Activated CD4-positive, alpha-beta memory T cell treated with anti-CD3 and anti-CD28 coated beads for 36 hours (primary cell): ENCODE measurements around the gene KLRC2. TPM values are rescaled to one million over a fixed set of nuclear protein-coding genes. Genes with fewer than 3 reads are reported as not detected.
"Not testable (repeated sequence)": the region's sequence is repeated elsewhere in the genome, so short reads cannot be mapped to it uniquely, and the experiment has no call there.

ENCODE experiments used
- CTCF ChIA-PET: fragments of 350-600 bp; sonication (Branson Sonifier 250); formaldehyde crosslinking; loops from one replicate; lab custom pipeline; 2021; ENCODE audit warnings: antibody characterized with exemption, inconsistent platforms; lab: Charles Lee
- POLR2A ChIA-PET: fragments of 350-600 bp; sonication (Branson Sonifier 250); formaldehyde crosslinking; loops from one replicate; lab custom pipeline; 2021; ENCODE audit warnings: antibody characterized with exemption; lab: Charles Lee
- DNase-seq: peaks from one replicate; pipeline ENCODE4 v3.0.0-alpha.2; 2020
- H3K27ac Mint-ChIP-seq: one replicate; pipeline ENCODE4 v1.8.0; 2021; ENCODE audit warnings: mixed read lengths
- H3K27me3 Mint-ChIP-seq: one replicate; pipeline ENCODE4 v1.8.0; 2021; ENCODE audit warnings: mixed read lengths
- H3K36me3 Mint-ChIP-seq: one replicate; pipeline ENCODE4 v1.8.0; 2021; ENCODE audit warnings: mixed read lengths
- H3K4me1 Mint-ChIP-seq: one replicate; pipeline ENCODE4 v1.8.0; 2021; ENCODE audit warnings: low read depth, mixed read lengths
- H3K4me3 Mint-ChIP-seq: one replicate; pipeline ENCODE4 v1.8.0; 2021; ENCODE audit warnings: mild to moderate bottlenecking, mixed read lengths
- H3K9me3 Mint-ChIP-seq: one replicate; pipeline ENCODE4 v1.8.0; 2021; ENCODE audit warnings: mixed read lengths
- intact Hi-C: fragments of 100-400 bp; cut with micrococcal nuclease; formaldehyde crosslinking; loops from one replicate; pipeline ENCODE4 v1.15.1; 2023
- total RNA-seq, 2 experiments: library from RNA; stranded (reverse); gene quantifications; one replicate each; pipeline ENCODE4 v1.2.3, GENCODE V29; 2021

Gene KLRC2
- total RNA-seq = not detected

GRCh38 chr12:10435816-10436215, at the start of gene KLRC2:
Gene KLRC2, minus strand, starts transcription at chr12:10436010. Its CDS starts 24 bp downstream, at chr12:10435986.
- intact Hi-C loops, H3K27me3 Mint-ChIP-seq, H3K36me3 Mint-ChIP-seq, H3K4me1 Mint-ChIP-seq, CTCF ChIA-PET, POLR2A ChIA-PET, H3K27ac Mint-ChIP-seq, DNase-seq, H3K9me3 Mint-ChIP-seq, H3K4me3 Mint-ChIP-seq: not testable (repeated sequence)

DNA sequence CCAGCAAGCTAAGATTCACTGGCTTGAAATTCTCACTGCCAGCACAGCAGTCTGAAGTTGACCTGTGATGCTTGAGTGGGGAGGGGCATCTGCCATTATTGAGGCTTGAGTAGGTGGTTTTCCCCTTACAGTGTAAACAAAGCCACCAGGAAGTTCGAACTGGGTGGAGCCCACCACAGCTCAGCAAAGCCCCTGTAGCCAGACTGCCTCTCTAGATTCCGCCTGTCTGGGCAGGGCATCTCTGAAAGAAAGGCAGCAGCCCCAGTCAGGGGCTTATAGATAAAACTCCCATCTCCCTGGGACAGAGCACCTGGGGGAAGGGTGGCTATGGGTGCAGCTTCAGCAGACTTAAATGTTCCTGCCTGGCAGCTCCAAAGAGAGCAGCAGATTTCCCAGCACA, 46.1 kb upstream of the KLRC2 start:
- intact Hi-C loops, H3K9me3 Mint-ChIP-seq, DNase-seq, CTCF ChIA-PET, H3K27ac Mint-ChIP-seq, H3K4me1 Mint-ChIP-seq, H3K36me3 Mint-ChIP-seq, H3K4me3 Mint-ChIP-seq: not testable (repeated sequence)
- peaks cover 24% of the 10 kb centered on the region for H3K27me3 Mint-ChIP-seq
- POLR2A ChIA-PET = interaction anchor here (1.1 kb wide), 1 partner anchor 33 kb away, joined by 3 read pairs; no protein-coding TSS in a partner anchor

DNA sequence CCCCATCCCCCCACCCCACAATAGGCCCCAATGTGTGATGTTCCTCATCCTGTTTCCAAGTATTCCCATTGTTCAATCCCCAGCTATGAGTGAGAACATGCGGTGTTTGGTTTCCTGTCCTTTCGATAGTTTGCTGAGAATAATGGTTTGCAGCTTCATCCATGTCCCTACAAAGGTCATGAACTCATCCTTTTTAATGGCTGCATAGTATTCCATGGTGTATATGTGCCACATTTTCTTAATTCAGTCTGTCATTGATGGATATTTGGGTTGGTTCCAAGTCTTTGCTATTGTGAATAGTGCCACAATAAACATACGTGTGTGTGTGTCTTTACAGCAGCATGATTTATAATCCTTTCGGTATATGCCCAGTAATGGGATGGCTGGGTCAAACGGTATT, 37.0 kb upstream of the KLRC2 start:
- H3K4me1 Mint-ChIP-seq, CTCF ChIA-PET, POLR2A ChIA-PET, intact Hi-C loops, DNase-seq, H3K36me3 Mint-ChIP-seq, H3K4me3 Mint-ChIP-seq, H3K27ac Mint-ChIP-seq: not testable (repeated sequence)
- Mint-ChIP-seq H3K9me3 (peaks cover 14% of the 10 kb centered on the region), H3K27me3 (peaks cover 12% of the 10 kb centered on the region)

GRCh38 chr12:10469701-10470100, 33.9 kb upstream of the KLRC2 start:
- no peak overlapping the region for H3K4me3 Mint-ChIP-seq

GRCh38 chr12:10466311-10466710, 30.5 kb upstream of the KLRC2 start:
- Mint-ChIP-seq H3K4me1 (no peaks in the 10 kb centered on the region), H3K4me3 (no peak overlapping the region), H3K36me3 (no peaks in the 10 kb centered on the region), H3K9me3 (no peaks in the 10 kb centered on the region), H3K27me3 (peaks cover 46% of the 10 kb centered on the region), H3K27ac (no peak overlapping the region)
- ChIA-PET POLR2A (no interaction called here), CTCF (no interaction called here)
- intact Hi-C loops = no loop called here
- no peak for DNase-seq

More at GRCh38 chr12:10469701-10470100, 33.9 kb upstream of the KLRC2 start:
- Mint-ChIP-seq H3K9me3 (peaks cover 11% of the 10 kb centered on the region), H3K36me3 (no peaks in the 10 kb centered on the region), H3K4me1 (no peaks in the 10 kb centered on the region), H3K27me3 (peaks cover 29% of the 10 kb centered on the region), H3K27ac (no peak overlapping the region)
- intact Hi-C loops = no loop called here
- ChIA-PET POLR2A (no interaction called here), CTCF (no interaction called here)
- DNase-seq = no peak

DNA sequence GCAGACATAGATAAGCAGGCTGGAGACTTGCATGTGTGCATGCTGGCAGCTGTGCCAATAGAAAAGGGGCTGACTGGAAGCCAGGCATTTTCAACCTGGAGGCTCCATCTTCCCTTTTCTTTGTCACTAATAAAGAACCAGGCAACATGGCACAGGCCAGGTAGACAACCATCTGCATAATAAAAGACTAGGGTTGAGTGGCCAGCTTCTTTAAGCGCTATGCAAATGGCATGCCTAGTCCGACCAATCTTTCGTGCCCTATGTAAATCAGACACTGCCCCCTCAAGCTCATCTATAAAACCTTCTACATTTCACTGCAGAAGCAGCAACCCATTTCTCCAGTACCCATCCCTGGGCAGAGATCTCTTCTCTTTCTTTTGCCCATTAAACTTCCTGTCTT, 21.9 kb upstream of the KLRC2 start:
- peaks cover 4% of the 10 kb centered on the region for H3K36me3 Mint-ChIP-seq
- H3K4me3 Mint-ChIP-seq = no peak overlapping the region
- POLR2A ChIA-PET = no interaction called here
- no peak overlapping the region for H3K27ac Mint-ChIP-seq
- DNase-seq = no peak
- peaks cover 6% of the 10 kb centered on the region for H3K27me3 Mint-ChIP-seq
- CTCF ChIA-PET = no interaction called here
- intact Hi-C loops = no loop called here
- H3K9me3 Mint-ChIP-seq = peaks cover 26% of the 10 kb centered on the region
- no peaks in the 10 kb centered on the region for H3K4me1 Mint-ChIP-seq

DNA sequence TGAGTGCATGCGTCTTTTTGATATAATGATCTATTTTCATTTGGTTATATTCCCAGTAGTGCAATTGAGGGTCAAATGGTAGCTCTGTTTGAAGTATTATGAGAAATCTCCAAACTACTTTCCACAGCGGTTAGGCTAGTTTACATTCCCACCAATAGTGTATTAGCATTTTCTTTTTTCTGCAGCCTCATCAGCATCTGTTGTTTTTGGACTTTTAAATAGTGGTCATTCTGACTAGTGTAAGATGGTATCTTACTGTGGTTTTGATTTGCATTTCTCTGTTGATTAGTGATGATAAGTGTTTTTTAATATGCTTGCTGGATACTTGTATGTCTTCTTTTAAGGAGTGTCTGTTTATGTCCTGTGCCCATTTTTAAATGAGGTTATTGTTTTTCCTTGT, 21.0 kb upstream of the KLRC2 start:
- ChIA-PET POLR2A (no interaction called here), CTCF (no interaction called here)
- H3K27ac Mint-ChIP-seq = no peak overlapping the region
- no peak for DNase-seq
- H3K36me3 Mint-ChIP-seq = peaks cover 4% of the 10 kb centered on the region
- peaks cover 2% of the 10 kb centered on the region for H3K27me3 Mint-ChIP-seq
- intact Hi-C loops = no loop called here
- H3K9me3 Mint-ChIP-seq = peaks cover 26% of the 10 kb centered on the region
- no peak overlapping the region for H3K4me3 Mint-ChIP-seq
- no peaks in the 10 kb centered on the region for H3K4me1 Mint-ChIP-seq

- Mint-ChIP-seq H3K27ac (no peak overlapping the region), H3K9me3 (peaks cover 26% of the 10 kb centered on the region), H3K4me3 (no peak overlapping the region), H3K36me3 (peaks cover 4% of the 10 kb centered on the region), H3K4me1 (no peaks in the 10 kb centered on the region), H3K27me3 (peaks cover 2% of the 10 kb centered on the region)
- POLR2A ChIA-PET = no interaction called here
- intact Hi-C loops = no loop called here
- CTCF ChIA-PET = interaction anchor here (0.7 kb wide), 1 partner anchor 163 kb away, joined by 3 read pairs; no protein-coding TSS in a partner anchor
- DNase-seq = no peak
These were observed 20.0 kb upstream of the KLRC2 start for GRCh38 chr12:10455766-10456165.

DNA sequence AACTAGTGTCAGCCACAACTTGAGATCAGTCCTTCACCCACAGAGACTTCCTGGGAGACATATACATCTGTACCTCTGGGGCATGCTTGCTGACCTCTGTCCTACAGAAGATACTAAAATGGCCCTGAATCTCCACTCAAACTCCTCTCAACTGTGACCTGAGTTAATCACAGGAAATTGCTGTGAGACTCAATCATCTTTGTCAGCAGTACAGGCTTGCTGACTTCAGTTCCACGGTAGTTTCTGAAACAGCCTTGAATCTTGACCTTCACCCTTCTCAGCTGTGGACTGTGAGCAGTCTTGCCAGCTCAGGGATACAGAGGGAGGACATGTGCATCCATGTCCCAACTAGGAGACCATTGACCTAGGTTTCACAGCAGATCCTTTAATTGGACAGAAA, 18.7 kb upstream of the KLRC2 start:
- intact Hi-C loops = no loop called here
- Mint-ChIP-seq H3K27ac (no peak overlapping the region), H3K4me1 (no peaks in the 10 kb centered on the region), H3K9me3 (peaks cover 26% of the 10 kb centered on the region), H3K4me3 (no peak overlapping the region), H3K36me3 (peaks cover 4% of the 10 kb centered on the region), H3K27me3 (no peaks in the 10 kb centered on the region)
- ChIA-PET POLR2A (no interaction called here), CTCF (no interaction called here)
- DNase-seq = no peak

- ChIA-PET POLR2A (no interaction called here), CTCF (interaction anchor here (0.7 kb wide), 1 partner anchor 259 kb away, joined by 3 read pairs; no protein-coding TSS in a partner anchor)
- Mint-ChIP-seq H3K4me1 (no peaks in the 10 kb centered on the region), H3K9me3 (peaks cover 26% of the 10 kb centered on the region), H3K36me3 (peaks cover 4% of the 10 kb centered on the region), H3K27me3 (no peaks in the 10 kb centered on the region), H3K27ac (no peak within 1 kb of the TSS), H3K4me3 (no peak within 1 kb of the TSS)
- intact Hi-C loops = no loop called here
- no peak for DNase-seq
These were observed 17.3 kb upstream of the KLRC2 start, which contains the start of gene KLRC1 for GRCh38 chr12:10453156-10453555. Gene KLRC1, minus strand, starts transcription at chr12:10453377. Its CDS starts 2,221 bp downstream, at chr12:10451156.

DNA sequence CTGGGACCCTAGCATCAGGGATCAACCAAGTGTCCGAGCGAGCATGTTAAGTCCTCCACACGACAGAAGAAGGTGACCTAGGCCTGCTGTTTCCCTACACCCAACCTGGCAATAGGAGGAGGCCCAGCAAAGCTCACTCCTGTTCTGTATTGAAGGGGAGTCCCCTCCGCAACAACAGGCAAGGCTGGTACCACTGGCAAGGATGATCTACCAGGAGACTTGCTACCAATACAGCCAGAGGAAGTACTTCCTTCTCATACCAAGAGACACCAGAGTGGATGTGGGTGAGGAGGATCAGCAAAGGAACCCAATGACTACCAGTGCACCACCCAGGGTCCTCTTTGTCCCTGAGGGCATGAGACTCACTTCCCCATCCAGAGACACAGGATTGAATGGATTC, 12.4 kb upstream of the KLRC2 start:
- Mint-ChIP-seq H3K27me3 (no peaks in the 10 kb centered on the region), H3K27ac (no peak overlapping the region), H3K4me1 (no peaks in the 10 kb centered on the region), H3K4me3 (no peak overlapping the region), H3K36me3 (no peaks in the 10 kb centered on the region), H3K9me3 (no peaks in the 10 kb centered on the region)
- intact Hi-C loops = no loop called here
- ChIA-PET POLR2A (no interaction called here), CTCF (no interaction called here)
- no peak for DNase-seq

DNA sequence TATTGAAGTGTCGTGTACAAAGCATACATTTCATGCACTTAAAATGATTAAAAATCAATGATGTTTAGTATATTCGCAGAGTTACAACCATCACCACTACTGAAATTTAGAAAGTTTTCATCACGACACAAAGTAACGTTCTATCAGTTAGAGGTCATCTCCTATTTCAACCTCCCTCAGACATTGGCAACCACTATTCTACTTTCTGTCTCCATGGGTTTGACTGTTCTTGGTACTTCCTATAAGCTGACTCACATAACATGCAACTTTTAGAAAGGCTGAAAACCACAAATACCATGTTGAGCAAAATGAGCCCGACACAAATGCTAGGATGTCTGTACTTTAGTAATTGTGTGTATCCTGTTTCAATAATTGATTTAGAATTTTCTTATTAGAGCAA, 10.2 kb upstream of the KLRC2 start:
- CTCF ChIA-PET, DNase-seq, H3K27me3 Mint-ChIP-seq, H3K27ac Mint-ChIP-seq, H3K36me3 Mint-ChIP-seq, intact Hi-C loops, POLR2A ChIA-PET, H3K4me1 Mint-ChIP-seq, H3K4me3 Mint-ChIP-seq, H3K9me3 Mint-ChIP-seq: not testable (repeated sequence)

- DNase-seq, H3K36me3 Mint-ChIP-seq, CTCF ChIA-PET, H3K4me3 Mint-ChIP-seq, H3K9me3 Mint-ChIP-seq, intact Hi-C loops, POLR2A ChIA-PET, H3K27ac Mint-ChIP-seq, H3K27me3 Mint-ChIP-seq, H3K4me1 Mint-ChIP-seq: not testable (repeated sequence)
These were observed 5.3 kb upstream of the KLRC2 start for GRCh38 chr12:10441144-10441543.
